GM18858 (cell line): Measurements from ENCODE around the gene MYH11.
"Not testable (repeated sequence)": the region's sequence is repeated elsewhere in the genome, so short reads cannot be mapped to it uniquely, and the experiment has no call there.

Experiments used
- ATAC-seq: cut with Tn5 transposase; IDR thresholded peaks from one replicate; pipeline ENCODE4 v1.9.1; 2021; ENCODE audit not compliant: unreplicated experiment

Gene MYH11

DNA sequence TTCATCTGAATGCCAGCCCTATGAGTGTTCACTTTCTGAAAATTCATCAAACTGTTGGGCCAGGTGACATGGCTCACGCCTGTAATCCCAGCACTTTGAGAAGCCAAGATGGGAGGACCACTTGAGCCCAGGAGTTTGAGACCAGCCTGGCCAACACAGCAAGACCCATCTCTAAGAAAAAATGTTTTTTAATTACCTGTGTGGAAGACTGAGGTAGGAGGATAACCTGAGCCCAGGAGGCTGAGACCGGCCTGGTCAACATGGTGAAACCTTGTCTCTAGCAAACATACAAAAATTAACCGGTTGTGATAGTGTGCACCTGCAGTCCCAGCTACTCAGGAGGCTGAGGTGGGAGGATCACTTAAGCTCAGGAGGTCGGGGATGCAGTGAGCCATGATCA, 10.3 kb downstream of the MYH11 start:
- ATAC-seq: no peak

DNA sequence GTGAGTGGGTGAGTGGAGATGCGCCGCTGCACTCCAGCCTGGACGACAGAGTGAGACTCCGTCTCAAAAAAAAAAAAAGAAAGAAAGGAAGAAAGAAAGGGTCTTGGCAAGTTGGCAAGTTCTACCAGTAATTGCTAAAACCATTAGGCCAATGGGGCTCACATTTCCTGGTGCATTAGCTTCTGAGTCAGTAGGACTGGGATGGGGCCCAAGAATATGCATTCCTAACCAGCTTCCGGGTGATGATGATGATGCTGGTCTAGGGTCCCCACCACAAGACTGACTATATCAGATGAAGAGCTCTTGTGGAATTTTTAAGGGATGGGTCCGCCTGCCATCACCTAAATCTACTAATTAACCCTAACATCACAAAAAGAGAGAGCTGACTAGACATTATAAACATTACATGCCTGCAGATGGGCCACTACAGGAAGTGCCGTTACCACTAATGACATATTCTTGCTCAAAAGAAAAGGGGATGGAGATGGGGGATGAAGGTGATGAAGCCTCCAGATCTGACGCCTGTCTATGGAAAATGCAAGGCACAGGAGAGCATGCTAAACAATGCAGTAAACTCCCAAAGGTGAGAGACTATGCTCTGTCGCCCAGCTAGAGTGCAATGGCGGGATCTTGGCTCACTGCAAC, 13.1 kb downstream of the MYH11 start:
- ATAC-seq: no peak

DNA sequence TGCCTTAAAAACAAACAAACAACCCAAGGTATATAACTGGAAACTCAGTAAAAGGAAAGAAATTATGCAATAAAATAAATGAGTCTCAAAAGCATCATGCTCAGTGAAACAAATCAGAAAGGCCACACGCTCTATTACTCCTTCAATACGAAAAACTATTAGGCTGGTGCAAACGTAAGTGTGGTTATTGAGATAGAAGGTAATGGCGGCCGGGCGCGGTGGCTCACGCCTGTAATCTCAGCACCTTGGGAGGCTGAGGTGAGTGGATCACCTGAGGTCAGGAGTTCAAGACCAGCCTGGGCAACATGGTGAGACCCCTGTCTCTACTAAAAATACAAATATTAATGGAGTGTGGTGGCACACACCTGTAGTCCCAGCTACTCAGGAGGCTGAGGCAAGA, 17.6 kb downstream of the MYH11 start:
- ATAC-seq: not testable (repeated sequence)

DNA sequence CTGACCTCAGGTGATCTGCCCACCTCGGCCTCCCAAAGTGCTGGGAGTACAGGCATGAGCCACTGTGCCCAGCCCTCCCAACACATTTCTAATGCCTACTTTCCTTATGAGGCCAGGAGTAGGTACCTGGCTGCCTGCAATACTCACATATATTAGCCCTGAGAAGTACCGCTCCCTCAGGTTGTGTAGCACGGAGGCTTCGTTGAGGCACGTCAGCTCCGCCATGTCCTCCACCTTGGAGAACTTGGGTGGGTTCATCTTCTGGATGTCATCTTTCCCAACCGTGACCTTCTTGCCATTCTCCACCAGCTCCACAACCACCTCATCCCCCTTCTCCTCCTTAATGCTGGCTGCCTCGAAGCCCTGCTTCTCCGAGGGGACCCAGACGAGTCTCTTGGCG, 19.1 kb downstream of the MYH11 start:
- ATAC-seq: no peak

DNA sequence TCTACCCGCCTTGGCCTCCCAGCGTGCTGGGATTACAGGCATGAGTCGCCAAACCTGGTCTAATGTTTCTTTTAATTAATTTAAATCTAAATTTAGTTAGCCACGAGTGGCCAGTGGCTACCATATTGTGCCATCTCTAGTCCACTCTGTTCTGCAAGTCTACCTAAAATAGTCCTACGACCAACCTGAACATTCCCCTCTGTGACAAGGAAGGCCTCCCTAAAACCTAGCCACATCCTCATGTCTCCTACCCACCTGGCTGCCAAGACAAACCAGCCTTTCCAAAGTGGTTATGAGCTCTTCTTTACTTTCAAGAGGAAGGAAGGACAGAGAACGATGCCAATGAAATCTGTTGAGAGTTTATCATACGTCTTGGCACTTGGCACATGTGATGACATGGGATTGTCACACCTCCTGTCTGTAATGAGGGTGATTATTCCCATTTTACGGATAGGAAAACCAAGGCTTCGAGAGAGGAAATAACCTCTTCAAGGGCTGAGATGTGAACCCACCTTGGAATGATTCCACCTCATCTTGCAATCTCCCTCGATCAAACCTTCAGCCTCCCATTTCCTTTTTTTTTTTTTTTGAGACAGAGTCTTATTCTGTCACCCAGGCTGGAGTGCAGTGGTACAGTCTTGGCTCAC, 19.7 kb downstream of the MYH11 start:
- ATAC-seq: no peak

DNA sequence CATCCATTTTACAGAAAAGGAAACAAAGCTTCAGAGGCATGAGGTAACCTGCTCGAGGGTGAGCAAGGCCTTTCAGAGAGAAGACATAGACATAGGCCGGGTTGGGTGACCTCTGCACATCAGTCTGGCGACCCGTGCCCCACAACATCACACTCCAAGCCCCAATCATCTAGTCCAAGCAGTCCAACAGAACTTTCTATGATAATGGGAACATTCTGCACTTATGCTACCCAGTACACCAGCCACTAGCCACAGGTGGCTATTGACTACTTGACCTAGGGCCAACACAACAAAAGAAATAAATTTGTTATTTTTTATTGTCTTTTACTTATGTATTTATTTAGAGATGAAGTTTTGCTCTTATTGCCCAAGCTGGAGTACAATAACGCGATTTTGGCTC, 20.8 kb downstream of the MYH11 start:
- ATAC-seq: no peak

DNA sequence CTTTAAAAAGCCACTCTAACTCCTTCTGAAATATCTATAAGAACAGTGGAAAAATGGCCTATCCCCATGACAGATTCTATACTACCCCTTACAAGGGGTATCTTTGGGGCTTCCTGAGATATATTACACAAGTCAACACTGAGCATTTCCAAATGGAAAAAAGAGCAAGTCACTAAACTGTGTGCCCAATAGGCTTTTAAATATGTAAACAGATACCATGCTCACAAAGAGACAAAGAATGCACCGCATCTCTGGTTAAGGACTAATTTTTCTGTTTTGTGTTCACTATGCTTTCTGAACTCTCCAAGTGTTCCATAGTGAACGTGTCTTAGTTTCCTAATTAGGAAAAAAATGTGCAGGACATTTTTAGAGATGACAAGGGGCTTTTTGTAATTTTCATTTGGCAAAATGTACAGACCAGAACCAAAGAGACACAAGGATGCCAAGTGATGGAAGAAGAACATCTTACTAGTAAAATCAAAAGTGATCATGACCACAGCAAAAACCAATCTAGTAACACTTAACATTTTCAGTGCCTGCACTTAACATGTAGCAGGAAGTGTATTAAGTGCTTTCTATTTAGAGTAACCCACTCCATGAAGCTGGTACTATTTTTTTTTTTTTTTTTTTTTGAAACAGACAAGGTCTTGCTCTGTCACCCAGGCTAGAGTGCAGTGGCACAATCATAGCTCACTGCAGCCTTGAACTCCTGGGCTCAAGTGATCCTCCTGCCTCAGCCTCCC, 21.5 kb downstream of the MYH11 start:
- ATAC-seq: no peak

DNA sequence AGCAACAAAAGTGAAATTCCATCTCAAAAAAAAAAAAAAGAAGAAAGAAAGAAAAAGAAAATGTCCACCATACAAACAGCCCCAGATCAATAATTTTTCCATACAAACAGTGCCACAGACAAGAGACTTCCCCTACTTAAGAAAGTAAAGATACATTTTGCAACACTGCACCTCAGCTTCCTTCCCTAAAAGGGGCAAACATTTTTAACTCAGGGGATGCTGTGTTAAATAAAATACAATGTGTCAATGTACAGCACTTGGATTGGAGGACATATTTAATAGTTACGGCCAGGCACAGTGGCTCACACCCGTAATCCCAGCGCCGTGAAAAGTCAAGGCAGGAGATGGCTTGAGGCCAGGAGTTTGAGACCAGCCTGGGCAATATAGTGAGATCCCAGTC, 22.3 kb downstream of the MYH11 start:
- no peak for ATAC-seq

DNA sequence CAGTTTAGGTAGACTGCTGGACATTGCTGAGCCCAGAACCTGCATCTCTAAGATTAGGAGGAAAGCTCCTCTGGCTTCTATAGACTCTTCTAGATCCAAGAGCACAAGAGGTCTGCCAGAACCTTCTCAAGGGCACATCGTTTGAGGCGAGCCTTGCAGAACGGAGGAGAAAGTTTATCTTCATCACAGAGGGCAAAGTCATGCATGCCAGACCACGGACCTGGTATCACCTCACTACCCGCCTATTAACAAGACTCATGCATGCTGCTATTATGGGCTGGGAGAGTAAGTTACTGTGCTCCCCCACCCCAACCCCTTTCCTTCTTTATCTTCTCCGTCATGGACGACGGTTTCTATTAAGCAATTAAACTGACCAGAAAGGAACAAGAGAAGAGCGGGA, 23.3 kb downstream of the MYH11 start:
- ATAC-seq: no peak

DNA sequence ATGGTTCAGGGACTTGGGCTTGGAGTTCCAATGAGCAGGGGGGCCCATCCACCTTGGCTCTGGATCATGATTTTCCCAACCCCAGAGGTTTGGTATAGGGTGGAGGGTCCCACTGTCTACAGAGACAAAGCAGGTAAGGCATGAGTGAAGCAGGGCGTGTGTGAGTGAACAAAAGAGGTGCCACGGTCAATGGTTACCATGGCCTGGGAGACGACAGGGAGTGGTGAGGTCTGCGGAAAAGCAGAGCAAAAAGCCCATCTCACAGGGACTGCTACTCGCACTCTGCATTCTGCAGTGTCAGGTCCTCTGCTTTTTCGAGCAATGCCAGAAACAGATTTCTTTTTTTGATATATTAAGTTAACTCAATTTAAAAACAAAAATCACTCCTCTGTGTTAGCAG, 24.6 kb downstream of the MYH11 start:
- ATAC-seq: no peak

DNA sequence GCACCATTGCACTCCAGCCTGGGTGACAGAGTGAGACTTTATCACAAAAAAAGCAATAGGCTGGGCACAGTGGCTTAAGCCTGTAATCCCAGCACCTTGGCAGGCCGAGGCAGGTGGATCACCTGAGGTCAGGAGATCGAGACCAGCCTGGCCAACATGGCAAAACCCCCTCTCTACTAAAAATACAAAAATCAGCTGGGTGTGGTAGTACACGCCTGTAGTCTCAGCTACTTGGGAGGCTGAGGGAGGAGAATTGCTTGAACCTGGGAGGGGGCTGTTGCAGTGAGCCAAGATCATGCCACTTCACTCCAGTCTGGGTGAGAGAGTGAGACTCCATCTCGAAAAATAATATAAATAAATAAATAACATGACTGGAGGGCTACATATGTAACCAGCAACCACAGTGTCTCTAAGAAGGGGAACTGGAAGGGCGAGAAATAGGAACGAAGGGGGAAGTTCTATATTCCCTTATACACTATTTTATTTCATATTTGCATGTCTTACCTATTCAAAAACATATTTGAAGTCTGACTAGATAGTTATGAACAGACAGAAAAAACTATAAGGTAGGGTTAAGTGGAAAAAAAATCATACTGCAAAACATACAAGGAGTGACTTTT, 25.9 kb downstream of the MYH11 start:
- no peak for ATAC-seq

DNA sequence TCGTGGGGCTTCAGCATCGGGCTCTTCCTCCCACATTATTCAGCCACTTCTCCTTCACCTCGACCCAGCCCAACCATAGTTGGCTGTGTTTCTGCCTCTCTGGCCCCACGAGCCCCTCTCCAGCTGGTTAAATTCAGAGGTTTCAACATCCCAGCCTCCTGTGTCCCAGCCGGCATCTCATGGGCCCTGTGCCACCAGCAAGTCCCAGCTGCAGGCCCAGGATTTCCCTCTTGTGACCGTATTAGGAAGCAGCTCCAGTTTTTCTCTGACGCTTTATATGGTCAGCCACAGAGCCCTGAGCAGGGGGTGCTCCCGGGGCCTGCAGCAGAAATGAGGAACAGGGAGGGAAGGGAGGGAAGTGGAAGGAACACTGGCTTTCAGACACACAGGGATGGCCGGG, 27.4 kb downstream of the MYH11 start:
- no peak for ATAC-seq

DNA sequence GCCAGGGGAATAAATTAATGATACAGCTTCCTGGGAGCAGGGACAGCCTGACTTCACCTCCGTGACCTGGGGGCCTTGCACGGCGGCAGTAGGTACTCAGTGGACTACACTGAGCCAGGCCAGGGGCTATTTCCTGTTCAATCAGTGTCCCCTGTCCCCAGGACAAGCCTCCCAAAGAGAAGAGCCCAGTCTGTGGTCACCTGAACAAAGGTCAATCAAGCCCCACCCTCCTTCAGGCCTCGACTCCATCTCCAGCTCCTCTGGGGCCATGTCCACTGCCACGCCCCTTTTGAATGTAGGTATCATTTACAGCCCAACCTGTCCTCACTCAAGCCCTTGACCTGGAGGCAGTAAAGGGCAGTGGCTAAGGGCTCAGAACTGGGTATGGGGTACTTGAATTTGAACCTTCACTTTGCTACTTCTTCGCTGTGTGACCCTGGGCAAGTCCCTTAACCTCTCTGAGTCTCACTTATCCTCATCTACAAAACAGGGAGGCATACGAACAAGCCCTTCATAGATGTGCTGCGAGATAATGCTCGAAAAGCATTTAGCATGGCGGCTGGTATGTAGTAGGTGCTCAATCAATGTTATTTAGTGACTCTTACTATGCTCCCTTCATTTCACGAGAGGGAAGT, 29.0 kb downstream of the MYH11 start:
- ATAC-seq: no peak

DNA sequence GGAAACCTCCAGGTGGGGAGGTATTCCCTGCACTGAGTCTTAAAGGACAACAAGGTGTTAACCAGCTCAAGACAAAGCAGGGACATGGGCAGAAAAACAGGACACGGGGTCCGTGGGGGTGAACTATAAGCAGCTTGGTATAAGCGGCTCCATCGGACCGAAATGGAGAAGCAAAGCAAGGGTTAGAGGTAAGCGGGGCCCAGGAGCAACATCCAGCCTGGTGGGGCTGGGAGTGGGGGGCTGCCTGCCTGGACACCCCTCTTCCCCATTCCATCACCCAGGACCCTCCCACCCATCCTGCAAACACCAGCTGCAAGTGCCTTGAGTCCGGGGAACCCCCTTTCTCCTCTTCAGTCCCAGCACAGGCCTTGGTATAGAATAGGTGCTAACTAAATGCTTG, 29.5 kb downstream of the MYH11 start:
- no peak for ATAC-seq

DNA sequence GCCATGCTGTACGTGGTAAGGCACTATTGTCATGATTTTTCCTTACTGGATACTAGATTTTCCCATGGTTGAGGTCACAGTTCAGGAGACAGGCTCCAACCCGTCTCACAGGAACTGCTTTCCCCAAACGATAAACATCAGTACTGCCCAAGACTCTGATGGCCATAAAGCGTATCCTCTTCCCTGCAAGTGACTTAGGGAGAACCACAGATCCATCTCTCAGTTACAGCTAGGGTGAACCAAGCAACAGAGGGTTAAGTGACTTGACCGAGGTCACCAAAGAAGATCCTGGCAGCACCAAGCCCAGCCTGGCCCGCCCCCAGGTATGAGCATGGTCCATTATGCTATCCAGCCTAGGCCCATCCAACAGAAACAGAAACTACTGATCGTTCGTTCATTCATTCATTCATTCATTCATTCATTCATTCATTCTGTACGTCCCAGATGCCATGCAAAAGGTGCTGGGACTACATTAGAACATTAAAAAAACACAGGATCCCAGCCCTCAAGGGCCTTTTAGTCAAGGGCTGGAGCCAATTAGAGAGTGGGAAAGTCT, 31.0 kb downstream of the MYH11 start:
- no peak for ATAC-seq

DNA sequence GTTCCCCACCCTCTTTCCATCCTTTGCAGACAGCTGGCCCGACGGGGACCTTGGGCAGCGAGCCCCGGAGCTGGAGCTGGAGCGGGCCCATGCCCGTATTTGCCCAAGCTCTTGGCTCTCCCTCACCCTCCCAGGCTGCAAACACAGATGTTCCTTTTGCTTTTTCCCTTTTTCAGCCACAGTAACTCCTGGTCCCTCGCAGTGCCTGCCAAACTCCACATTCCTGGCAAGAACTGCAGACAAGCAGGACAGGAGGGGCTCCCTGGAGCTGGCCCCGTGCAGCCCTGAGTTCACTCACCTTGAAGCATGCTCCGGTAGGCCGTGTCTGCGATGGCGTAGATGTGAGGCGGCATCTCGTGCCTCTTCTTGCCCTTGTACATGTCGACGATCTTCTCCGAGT, 33.9 kb downstream of the MYH11 start:
- ATAC-seq: no peak

DNA sequence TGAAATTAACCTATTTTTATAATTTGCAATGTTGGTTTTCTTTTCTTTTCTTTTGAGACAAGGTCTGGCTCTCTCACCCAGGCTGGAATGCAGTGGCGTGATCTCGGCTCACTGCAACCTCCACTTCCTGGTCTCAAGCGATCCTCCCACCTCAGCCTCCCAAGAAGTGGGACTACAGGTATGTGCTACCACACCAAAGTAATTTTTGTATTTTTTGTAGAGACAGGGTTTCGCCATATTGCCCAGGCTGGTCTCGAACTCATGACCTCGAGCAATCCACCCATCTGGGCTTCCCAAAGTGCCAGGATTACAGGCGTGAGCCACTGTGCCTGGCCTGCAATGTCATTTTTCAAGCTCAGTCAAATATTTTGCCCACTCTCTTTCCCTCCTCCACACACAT, 36.0 kb downstream of the MYH11 start:
- ATAC-seq: no peak

DNA sequence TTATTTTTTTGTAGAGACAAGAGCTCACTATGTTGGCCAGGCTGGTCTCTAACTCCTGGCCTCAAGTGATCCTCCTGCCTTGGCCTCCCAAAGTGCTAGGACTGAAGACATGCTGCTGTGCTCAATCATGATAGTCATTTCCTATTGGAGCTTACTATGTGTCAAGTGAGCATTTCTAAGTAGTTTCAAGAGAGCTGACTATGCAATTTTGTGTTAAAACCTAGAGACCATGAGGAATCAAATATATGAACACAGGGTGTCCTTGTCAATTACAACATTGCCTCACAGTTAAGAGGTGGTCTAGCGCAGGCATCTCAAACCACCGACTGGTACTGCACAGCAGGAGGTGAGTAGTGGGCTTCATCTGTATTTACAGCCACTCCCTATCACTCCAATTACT, 37.8 kb downstream of the MYH11 start:
- no peak for ATAC-seq

DNA sequence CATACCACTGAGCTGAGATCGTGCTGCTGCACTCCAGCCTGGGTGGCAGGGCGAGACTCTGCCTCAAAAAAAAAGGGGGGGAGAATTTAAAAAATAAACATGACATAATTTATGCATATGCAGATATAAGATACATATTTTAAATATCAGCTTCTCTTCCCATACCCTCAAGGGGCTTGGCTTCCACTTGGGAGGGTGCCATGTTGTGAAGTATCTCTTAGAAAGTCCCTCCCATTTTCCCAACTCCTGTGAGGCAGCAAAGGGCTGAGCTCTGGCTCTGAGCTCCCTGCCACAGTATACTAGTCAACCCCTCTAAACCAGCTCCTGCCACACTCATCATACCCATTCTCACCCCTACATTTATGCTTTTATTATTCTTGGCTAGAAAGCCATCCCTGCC, 39.4 kb downstream of the MYH11 start:
- no peak for ATAC-seq

DNA sequence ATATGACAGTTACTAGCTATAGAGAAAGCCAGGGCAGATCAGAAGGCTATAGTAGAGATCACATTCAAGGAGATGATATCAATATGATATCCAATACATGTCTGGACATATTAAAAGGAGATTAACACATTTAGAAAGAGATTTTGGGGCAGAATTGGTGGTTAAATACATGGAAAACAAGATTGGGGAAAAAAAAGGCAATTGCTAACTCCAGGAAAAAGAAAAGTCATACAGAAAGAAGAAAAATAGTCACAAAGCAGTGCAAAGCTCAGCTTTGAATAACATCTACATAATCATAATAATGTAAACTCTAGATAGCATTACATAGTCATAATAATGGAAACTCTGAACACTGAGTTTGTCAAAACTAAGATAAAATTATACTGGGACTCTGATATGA, 40.6 kb downstream of the MYH11 start:
- no peak for ATAC-seq

DNA sequence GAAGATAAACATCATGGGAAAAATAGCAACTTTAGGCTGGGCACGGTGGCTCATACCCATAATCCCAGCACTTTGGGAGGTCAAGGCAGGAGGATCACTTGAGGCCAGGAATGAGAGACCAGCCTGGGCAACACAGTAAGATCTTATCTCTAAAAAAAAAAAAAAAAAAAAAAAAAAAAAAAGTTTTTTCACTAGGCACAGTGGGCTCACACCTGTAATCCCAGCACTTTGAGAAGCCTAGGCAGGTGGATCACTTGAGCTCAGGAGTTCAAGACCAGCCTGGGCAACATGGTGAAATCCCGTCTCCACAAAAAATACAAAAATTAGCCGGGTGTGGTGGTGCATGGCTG, 44.5 kb downstream of the MYH11 start:
- not testable (repeated sequence) for ATAC-seq
